Trophoblast cell (in vitro differentiated cells and primary cell): ENCODE measurements around the gene CBR3. TPM values are rescaled to one million over a fixed set of nuclear protein-coding genes. Genes with fewer than 3 reads are reported as not detected.
A peak's percentile ranks its signal among the peaks of the same experiment; 100 is the strongest.

Experiments
- DNase-seq, 2 donors: peaks; one replicate each; pipeline ENCODE4 v3.0.0-alpha.2; 2016
- H2AFZ ChIP-seq: 2 replicates; pipeline ENCODE4 v1.6.1; 2013; ENCODE audit warnings: low read length, moderate library complexity, mild to moderate bottlenecking; ENCODE audit not compliant: insufficient read depth, poor library complexity
- H2AK5ac ChIP-seq: 2 replicates; pipeline ENCODE4 v1.6.1; 2013; ENCODE audit warnings: mild to moderate bottlenecking, low read length
- H2BK120ac ChIP-seq: 2 replicates; pipeline ENCODE4 v1.6.1; 2013; ENCODE audit warnings: low read length, mild to moderate bottlenecking, moderate library complexity; ENCODE audit not compliant: insufficient read depth, poor library complexity
- H2BK12ac ChIP-seq: 2 replicates; pipeline ENCODE4 v1.6.1; 2013; ENCODE audit warnings: mild to moderate bottlenecking, low read length, moderate library complexity
- H2BK5ac ChIP-seq: 2 replicates; pipeline ENCODE4 v1.6.1; 2013; ENCODE audit warnings: low read length, low read depth, moderate library complexity, mild to moderate bottlenecking; ENCODE audit not compliant: poor library complexity
- H3K14ac ChIP-seq: 2 replicates; pipeline ENCODE4 v1.6.1; 2013; ENCODE audit warnings: mild to moderate bottlenecking, low read length
- H3K18ac ChIP-seq: 2 replicates; pipeline ENCODE4 v1.6.1; 2013; ENCODE audit warnings: mild to moderate bottlenecking, low read length
- H3K23ac ChIP-seq: 2 replicates; pipeline ENCODE4 v1.6.1; 2013; ENCODE audit warnings: low read length
- H3K27ac ChIP-seq: 2 replicates; pipeline ENCODE4 v1.5.1; 2013; ENCODE audit warnings: low read depth, mild to moderate bottlenecking, inconsistent platforms, low read length, moderate library complexity
- H3K27me3 ChIP-seq: 2 replicates; pipeline ENCODE4 v1.6.1; 2013; ENCODE audit warnings: inconsistent platforms, mild to moderate bottlenecking, low read length, moderate library complexity; ENCODE audit not compliant: insufficient read depth
- H3K36me3 ChIP-seq, 2 experiments: 1 replicate in 1 of 2; 2 replicates in 1 of 2; pipeline ENCODE4 v1.6.1; 2013; ENCODE audit warnings: low read length in 2 of 2, mild to moderate bottlenecking in 2 of 2, moderate library complexity in 1 of 2; ENCODE audit not compliant: insufficient read depth in 2 of 2, control insufficient read depth in 1 of 2
- H3K4ac ChIP-seq: 2 replicates; pipeline ENCODE4 v1.6.1; 2013; ENCODE audit warnings: low read depth, mild to moderate bottlenecking, low read length, moderate library complexity
- H3K4me1 ChIP-seq, 2 experiments: 1 replicate in 1 of 2; 2 replicates in 1 of 2; pipeline ENCODE4 v1.6.1; 2013; ENCODE audit warnings: low read length in 2 of 2, mild to moderate bottlenecking in 2 of 2, moderate library complexity in 1 of 2; ENCODE audit not compliant: insufficient read depth in 2 of 2, control insufficient read depth in 1 of 2
- H3K4me2 ChIP-seq: 2 replicates; pipeline ENCODE4 v1.6.1; 2013; ENCODE audit warnings: inconsistent platforms, mild to moderate bottlenecking, low read length, moderate library complexity
- H3K4me3 ChIP-seq: 2 replicates; pipeline ENCODE4 v1.5.1; 2013; ENCODE audit warnings: mild to moderate bottlenecking, low read depth, low read length, inconsistent platforms
- H3K79me1 ChIP-seq: one replicate; pipeline ENCODE4 v1.6.1; 2013; ENCODE audit warnings: low read length
- H3K79me2 ChIP-seq: 2 replicates; pipeline ENCODE4 v1.6.1; 2013; ENCODE audit warnings: low read length, mild to moderate bottlenecking; ENCODE audit not compliant: control insufficient read depth, insufficient read depth, poor library complexity
- H3K9ac ChIP-seq: 2 replicates; pipeline ENCODE4 v1.6.1; 2013; ENCODE audit warnings: mild to moderate bottlenecking, low read length
- H3K9me3 ChIP-seq: 2 replicates; pipeline ENCODE4 v1.6.1; 2013; ENCODE audit warnings: low read depth, mild to moderate bottlenecking, control low read depth, inconsistent platforms, low read length; ENCODE audit not compliant: insufficient read depth
- H4K12ac ChIP-seq: 2 replicates; pipeline ENCODE4 v1.6.1; 2013; ENCODE audit warnings: low read depth, mild to moderate bottlenecking, low read length, moderate library complexity
- H4K8ac ChIP-seq: 2 replicates; pipeline ENCODE4 v1.6.1; 2013; ENCODE audit warnings: low read depth, mild to moderate bottlenecking, low read length, moderate library complexity
- H4K91ac ChIP-seq: one replicate; pipeline ENCODE4 v1.6.1; 2013; ENCODE audit warnings: low read depth, mild to moderate bottlenecking, low read length, moderate library complexity
- WGBS: extraction: QIAGEN DNeasy Blood & Tissue Kit; methylation state at CpG from one replicate; pipeline ENCODE4 v1.1.7; 2013; ENCODE audit warnings: missing lambda C conversion rate; ENCODE audit not compliant: insufficient read length, insufficient coverage; ENCODE audit errors: extremely low coverage; 5-methylcytosine and 5-hydroxymethylcytosine counted together
- polyA plus RNA-seq: library from polyadenylated mRNA; stranded (reverse); fragments of 200-250 nt; gene quantifications from 2 replicates; pipeline ENCODE4 v1.2.3, GENCODE V29; 2013

Gene CBR3
- 2.9 and 3.3 TPM in 2 replicates for polyA plus RNA-seq

DNA sequence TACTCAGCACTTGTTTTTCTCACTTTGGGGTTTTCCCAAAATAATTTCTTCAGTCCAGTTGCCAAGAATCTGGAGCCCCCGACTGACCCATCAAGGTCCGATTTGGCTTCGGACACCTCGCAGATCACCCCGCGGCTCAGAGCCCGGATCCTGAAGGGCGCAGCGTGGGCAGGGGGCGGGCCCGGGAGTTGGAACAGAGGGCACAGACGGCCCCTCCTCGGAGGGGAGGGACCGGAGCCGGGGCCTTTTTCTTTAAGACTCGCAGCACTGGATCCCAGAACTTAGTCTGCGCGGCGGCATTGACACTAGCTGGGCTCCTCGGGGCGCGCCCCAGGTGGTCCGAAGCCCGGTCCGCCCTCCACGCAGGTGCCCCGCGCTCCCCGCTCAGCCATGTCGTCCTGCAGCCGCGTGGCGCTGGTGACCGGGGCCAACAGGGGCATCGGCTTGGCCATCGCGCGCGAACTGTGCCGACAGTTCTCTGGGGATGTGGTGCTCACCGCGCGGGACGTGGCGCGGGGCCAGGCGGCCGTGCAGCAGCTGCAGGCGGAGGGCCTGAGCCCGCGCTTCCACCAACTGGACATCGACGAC, at the start of gene CBR3:
Gene CBR3, plus strand, starts transcription at position 277 of the 588 bp plus-strand sequence. Its CDS starts 114 bp downstream, at position 391.
- Histone ChIP-seq H2AK5ac (no peak within 1 kb of the TSS), H3K79me2 (peaks cover 2% of the 10 kb centered on the region), H3K4me3 (peak within 1 kb of the TSS; percentile 55), H4K8ac (peak within 1 kb of the TSS; percentile 34), H4K91ac (peak within 1 kb of the TSS; percentile 16), H4K12ac (peak within 1 kb of the TSS; percentile 17), H3K9ac (no peak within 1 kb of the TSS), H3K27ac (peak within 1 kb of the TSS; percentile 12), H3K27me3 (peaks cover 7% of the 10 kb centered on the region), H2BK5ac (no peak within 1 kb of the TSS), H2AFZ (peak within 1 kb of the TSS; percentile 61), H3K4ac (no peak within 1 kb of the TSS), H3K9me3 (peaks cover 3% of the 10 kb centered on the region), H3K79me1 (peaks cover 6% of the 10 kb centered on the region), H3K4me2 (peak within 1 kb of the TSS; percentile 97), H2BK120ac (no peak within 1 kb of the TSS), H3K23ac (no peak within 1 kb of the TSS), H2BK12ac (no peak within 1 kb of the TSS), H3K4me1 (peaks cover 7 to 14% of the 10 kb centered on the region in 2 experiments), H3K18ac (no peak within 1 kb of the TSS), H3K14ac (peak within 1 kb of the TSS; percentile 57), H3K36me3 (peaks cover 0 to 3% of the 10 kb centered on the region in 2 experiments)
- no peak for DNase-seq
- no CpG with 5 or more reads among the region's 53 CpGs for WGBS

- Histone ChIP-seq H4K8ac (no peak overlapping the region), H3K4me1 (peaks cover 2 to 6% of the 10 kb centered on the region in 2 experiments), H3K4me2 (no peak overlapping the region), H3K27me3 (no peaks in the 10 kb centered on the region), H3K36me3 (no peaks in the 10 kb centered on the region), H4K12ac (no peak overlapping the region), H2BK5ac (no peak overlapping the region), H3K79me1 (no peaks in the 10 kb centered on the region), H3K79me2 (no peaks in the 10 kb centered on the region), H4K91ac (no peak overlapping the region), H2BK120ac (no peak overlapping the region), H3K4ac (no peak overlapping the region), H3K27ac (no peak overlapping the region), H3K23ac (no peak overlapping the region), H2AK5ac (no peak overlapping the region), H3K9ac (no peak overlapping the region), H2AFZ (no peak overlapping the region), H3K14ac (peak overlapping the region; percentile 13), H3K4me3 (no peak overlapping the region), H3K9me3 (no peaks in the 10 kb centered on the region), H3K18ac (no peak overlapping the region), H2BK12ac (peak overlapping the region; percentile 37)
- WGBS: no CpG with 5 or more reads among the region's 6 CpGs
- peak in 1 of 2 donors; percentile 61 for DNase-seq
Observed at GRCh38 chr21:36087362-36088138, 47.3 kb upstream of the CBR3 start.

DNA sequence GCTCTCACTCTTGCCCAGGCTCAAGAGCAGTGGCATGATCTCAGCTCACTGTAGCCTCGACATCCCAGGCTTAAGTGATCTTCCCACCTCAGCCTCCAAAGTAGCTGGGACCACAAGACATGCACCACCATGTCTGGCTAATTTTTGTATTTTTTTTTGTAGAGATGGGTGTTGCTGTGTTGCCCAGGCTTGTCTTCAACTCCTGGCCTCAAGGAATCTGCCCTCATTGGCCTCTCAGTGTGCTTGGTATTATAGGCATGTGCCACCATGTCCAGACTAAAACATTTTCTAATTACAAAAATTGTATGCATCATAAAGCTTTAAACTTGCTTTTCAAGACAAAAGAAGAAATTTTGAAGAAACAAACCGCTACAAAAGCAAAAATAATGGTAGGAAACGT, 44.9 kb upstream of the CBR3 start:
- peak in 1 of 2 donors; percentile 56 for DNase-seq
- Histone ChIP-seq H2BK12ac (no peak overlapping the region), H2AK5ac (no peak overlapping the region), H3K14ac (no peak overlapping the region), H3K23ac (no peak overlapping the region), H3K27me3 (no peaks in the 10 kb centered on the region), H3K36me3 (no peaks in the 10 kb centered on the region), H3K9ac (no peak overlapping the region), H4K91ac (no peak overlapping the region), H3K4ac (no peak overlapping the region), H3K79me2 (no peaks in the 10 kb centered on the region), H3K27ac (no peak overlapping the region), H4K12ac (no peak overlapping the region), H2BK5ac (no peak overlapping the region), H2BK120ac (no peak overlapping the region), H4K8ac (no peak overlapping the region), H3K4me3 (no peak overlapping the region), H2AFZ (no peak overlapping the region), H3K18ac (no peak overlapping the region), H3K79me1 (no peaks in the 10 kb centered on the region), H3K9me3 (peaks cover 7% of the 10 kb centered on the region), H3K4me1 (peaks cover 2 to 6% of the 10 kb centered on the region in 2 experiments), H3K4me2 (no peak overlapping the region)
- WGBS: no CpG with 5 or more reads among the region's 3 CpGs

DNA sequence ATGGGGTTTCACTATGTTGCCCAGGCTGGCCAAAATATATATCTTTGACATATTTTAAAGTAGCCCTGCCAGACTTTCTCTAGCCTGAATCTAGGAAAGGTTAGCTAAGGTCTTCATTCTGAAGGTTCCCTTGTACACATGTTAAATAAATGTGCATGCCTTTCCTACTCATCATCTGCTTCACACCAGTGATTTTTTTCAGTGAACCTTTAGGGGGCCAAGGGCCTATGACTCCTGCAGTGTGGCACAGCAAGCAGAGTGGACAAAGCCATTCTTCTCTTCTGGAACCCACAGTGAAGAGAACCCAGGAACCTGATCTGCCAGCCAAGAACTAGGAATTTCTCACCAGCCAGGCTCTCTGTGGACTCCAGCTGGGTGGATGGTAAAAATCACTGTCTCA, 42.2 kb upstream of the CBR3 start:
- no peak overlapping the region for H2BK5ac ChIP-seq
- no peak overlapping the region for H3K18ac ChIP-seq
- no peak overlapping the region for H3K9ac ChIP-seq
- H2BK120ac ChIP-seq: no peak overlapping the region
- H3K14ac ChIP-seq: no peak overlapping the region
- H2AFZ ChIP-seq: no peak overlapping the region
- H3K27me3 ChIP-seq: no peaks in the 10 kb centered on the region
- no peak overlapping the region for H4K12ac ChIP-seq
- no peak overlapping the region for H2BK12ac ChIP-seq
- no peak overlapping the region for H3K4ac ChIP-seq
- DNase-seq: no peak
- H2AK5ac ChIP-seq: no peak overlapping the region
- no peak overlapping the region for H4K91ac ChIP-seq
- H3K4me2 ChIP-seq: no peak overlapping the region
- H3K36me3 ChIP-seq: no peaks in the 10 kb centered on the region
- H3K4me1 ChIP-seq: peaks cover 0 to 6% of the 10 kb centered on the region in 2 experiments
- no peaks in the 10 kb centered on the region for H3K79me2 ChIP-seq
- no peak overlapping the region for H3K4me3 ChIP-seq
- H4K8ac ChIP-seq: no peak overlapping the region
- H3K23ac ChIP-seq: no peak overlapping the region
- no peak overlapping the region for H3K27ac ChIP-seq
- peaks cover 4% of the 10 kb centered on the region for H3K79me1 ChIP-seq
- H3K9me3 ChIP-seq: peaks cover 7% of the 10 kb centered on the region
